Neural cell (in vitro differentiated cells): ENCODE data around the gene NOP9.

Experiments
- CTCF ChIP-seq: fragments of 450-650 bp; IDR thresholded peaks from 2 replicates; pipeline ENCODE4 v1.5.1; 2014; ENCODE audit warnings: antibody characterized with exemption, mild to moderate bottlenecking, moderate library complexity; ENCODE audit not compliant: poor library complexity, severe bottlenecking
- EP300 ChIP-seq: fragments of 450-650 bp; conservative IDR thresholded peaks from 2 replicates; pipeline ENCODE4 v1.6.1; 2014; ENCODE audit warnings: antibody characterized with exemption, mild to moderate bottlenecking, moderate library complexity; ENCODE audit not compliant: poor library complexity, severe bottlenecking
- EZH2 ChIP-seq: fragments of 200-600, 300-800 bp; shearing (Covaris generic), sonication (generic); IDR thresholded peaks from 2 replicates; pipeline ENCODE4 v1.6.1; 2014; ENCODE audit warnings: antibody characterized with exemption, low read length, borderline replicate concordance, mild to moderate bottlenecking; ENCODE audit not compliant: insufficient read depth, poor library complexity, severe bottlenecking
- MXI1 ChIP-seq: fragments of 450-650 bp; conservative IDR thresholded peaks from 2 replicates; pipeline ENCODE4 v1.6.1; 2014; ENCODE audit warnings: antibody characterized with exemption, mild to moderate bottlenecking; ENCODE audit not compliant: poor library complexity, severe bottlenecking
- POLR2AphosphoS5 ChIP-seq: IDR thresholded peaks from 2 replicates; pipeline ENCODE4 v1.6.1; 2012
- RAD21 ChIP-seq: fragments of 450-650 bp; conservative IDR thresholded peaks from 2 replicates; pipeline ENCODE4 v1.6.1; 2014; ENCODE audit warnings: antibody characterized with exemption, mild to moderate bottlenecking, moderate library complexity
- SMC3 ChIP-seq: fragments of 450-650 bp; conservative IDR thresholded peaks from 2 replicates; pipeline ENCODE4 v1.6.1; 2014; ENCODE audit warnings: antibody characterized with exemption, mild to moderate bottlenecking, moderate library complexity; ENCODE audit not compliant: poor library complexity
- TAF1 ChIP-seq: IDR thresholded peaks from 2 replicates; pipeline ENCODE4 v1.6.1; 2012; ENCODE audit warnings: low read depth
- TF ChIP-seq, protein P1 (sequence below): IDR thresholded peaks from 2 replicates; pipeline ENCODE4 v1.6.1; 2012; ENCODE audit warnings: borderline replicate concordance

DNA sequence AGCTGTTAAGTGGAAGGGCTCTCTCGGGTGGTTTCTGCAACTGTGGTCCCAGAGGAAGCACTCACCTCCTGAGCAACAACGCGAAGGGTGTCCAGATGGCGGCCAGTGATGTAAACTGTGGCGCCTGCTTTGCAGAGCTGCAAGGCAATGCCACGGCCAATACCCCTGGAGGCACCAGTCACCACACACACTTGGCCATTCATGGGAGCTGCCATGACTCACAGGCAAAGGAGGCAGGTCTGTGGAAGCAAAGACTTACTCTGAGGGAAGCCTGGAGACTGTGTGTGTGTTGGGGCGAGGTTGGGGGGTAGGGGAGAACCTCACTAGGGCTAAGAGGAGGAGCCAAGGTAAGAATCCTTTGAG, 777 bp upstream of the NOP9 start:
- TF ChIP-seq CTCF (no peak), EZH2 (no peak), RAD21 (no peak), EP300 (no peak), TAF1 (no peak), POLR2AphosphoS5 (no peak), SMC3 (no peak), MXI1 (no peak)
- TF ChIP-seq, protein P1, sequence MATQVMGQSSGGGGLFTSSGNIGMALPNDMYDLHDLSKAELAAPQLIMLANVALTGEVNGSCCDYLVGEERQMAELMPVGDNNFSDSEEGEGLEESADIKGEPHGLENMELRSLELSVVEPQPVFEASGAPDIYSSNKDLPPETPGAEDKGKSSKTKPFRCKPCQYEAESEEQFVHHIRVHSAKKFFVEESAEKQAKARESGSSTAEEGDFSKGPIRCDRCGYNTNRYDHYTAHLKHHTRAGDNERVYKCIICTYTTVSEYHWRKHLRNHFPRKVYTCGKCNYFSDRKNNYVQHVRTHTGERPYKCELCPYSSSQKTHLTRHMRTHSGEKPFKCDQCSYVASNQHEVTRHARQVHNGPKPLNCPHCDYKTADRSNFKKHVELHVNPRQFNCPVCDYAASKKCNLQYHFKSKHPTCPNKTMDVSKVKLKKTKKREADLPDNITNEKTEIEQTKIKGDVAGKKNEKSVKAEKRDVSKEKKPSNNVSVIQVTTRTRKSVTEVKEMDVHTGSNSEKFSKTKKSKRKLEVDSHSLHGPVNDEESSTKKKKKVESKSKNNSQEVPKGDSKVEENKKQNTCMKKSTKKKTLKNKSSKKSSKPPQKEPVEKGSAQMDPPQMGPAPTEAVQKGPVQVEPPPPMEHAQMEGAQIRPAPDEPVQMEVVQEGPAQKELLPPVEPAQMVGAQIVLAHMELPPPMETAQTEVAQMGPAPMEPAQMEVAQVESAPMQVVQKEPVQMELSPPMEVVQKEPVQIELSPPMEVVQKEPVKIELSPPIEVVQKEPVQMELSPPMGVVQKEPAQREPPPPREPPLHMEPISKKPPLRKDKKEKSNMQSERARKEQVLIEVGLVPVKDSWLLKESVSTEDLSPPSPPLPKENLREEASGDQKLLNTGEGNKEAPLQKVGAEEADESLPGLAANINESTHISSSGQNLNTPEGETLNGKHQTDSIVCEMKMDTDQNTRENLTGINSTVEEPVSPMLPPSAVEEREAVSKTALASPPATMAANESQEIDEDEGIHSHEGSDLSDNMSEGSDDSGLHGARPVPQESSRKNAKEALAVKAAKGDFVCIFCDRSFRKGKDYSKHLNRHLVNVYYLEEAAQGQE, result no peak
